Nucleus accumbens (tissue), 56 donors: ENCODE measurements around the gene TMEM128.

Experiments
- DNase-seq, 56 donors: peaks; one replicate each; lab custom pipeline; 2025; lab: John Stamatoyannopoulos, UW

The TMEM128 gene

GRCh38 chr4:4248029-4248884, at the start of gene TMEM128:
Gene TMEM128 (minus strand): TSS chr4:4248223. CDS start chr4:4248202, 21 bp downstream.
- peak; percentile 57 to 97 (median 91) for DNase-seq

GRCh38 chr4:4296283-4296846, 48.3 kb upstream of the TMEM128 start:
- no peak for DNase-seq

GRCh38 chr4:4293279-4293678, 45.3 kb upstream of the TMEM128 start:
- no peak for DNase-seq

GRCh38 chr4:4289941-4290850, 42.2 kb upstream of the TMEM128 start, which contains the start of the genes LYAR and ZBTB49:
Gene LYAR (minus strand): TSS chr4:4290154. CDS start chr4:4283742, 6,412 bp downstream.
Gene ZBTB49 (plus strand): TSS chr4:4290251. CDS start chr4:4299946, 9,695 bp downstream.
- peak; percentile 27 to 95 (median 88) for DNase-seq

- DNase-seq, result no peak
Measured at GRCh38 chr4:4289597-4289940, 41.5 kb upstream of the TMEM128 start.

- no peak for DNase-seq
Measured at GRCh38 chr4:4289055-4289454, 41.0 kb upstream of the TMEM128 start.

- no peak for DNase-seq
Measured at GRCh38 chr4:4288098-4288497, 40.1 kb upstream of the TMEM128 start.

- DNase-seq, result peak in 3 of 56 donors; percentile 5 to 37 (median 14)
Measured at GRCh38 chr4:4284827-4285618, 37.0 kb upstream of the TMEM128 start.

- no peak for DNase-seq
Measured at GRCh38 chr4:4281787-4282186, 33.8 kb upstream of the TMEM128 start.

GRCh38 chr4:4277531-4277930, 29.5 kb upstream of the TMEM128 start:
- no peak for DNase-seq

GRCh38 chr4:4274226-4274625, 26.2 kb upstream of the TMEM128 start:
- no peak for DNase-seq

- DNase-seq, result no peak
Measured at GRCh38 chr4:4271912-4272311, 23.9 kb upstream of the TMEM128 start.

- DNase-seq, result no peak
Measured at GRCh38 chr4:4270529-4270928, 22.5 kb upstream of the TMEM128 start.

GRCh38 chr4:4269856-4270255, 21.8 kb upstream of the TMEM128 start:
- no peak for DNase-seq

GRCh38 chr4:4269331-4269731, 21.3 kb upstream of the TMEM128 start:
- DNase-seq, result no peak

- DNase-seq, result no peak
Measured at GRCh38 chr4:4268776-4269175, 20.8 kb upstream of the TMEM128 start.

- DNase-seq, result peak in 1 of 56 donors; percentile 18
Measured at GRCh38 chr4:4267981-4268380, 20.0 kb upstream of the TMEM128 start.

- DNase-seq, result no peak
Measured at GRCh38 chr4:4260185-4260751, 12.2 kb upstream of the TMEM128 start.

- no peak for DNase-seq
Measured at GRCh38 chr4:4259484-4260100, 11.6 kb upstream of the TMEM128 start.
